GM21367 (cell line): ENCODE results near the gene BTBD10.

Source experiments
- ATAC-seq: cut with Tn5 transposase; IDR thresholded peaks from one replicate; pipeline ENCODE4 v1.9.1; 2021; ENCODE audit not compliant: unreplicated experiment

BTBD10 gene

DNA sequence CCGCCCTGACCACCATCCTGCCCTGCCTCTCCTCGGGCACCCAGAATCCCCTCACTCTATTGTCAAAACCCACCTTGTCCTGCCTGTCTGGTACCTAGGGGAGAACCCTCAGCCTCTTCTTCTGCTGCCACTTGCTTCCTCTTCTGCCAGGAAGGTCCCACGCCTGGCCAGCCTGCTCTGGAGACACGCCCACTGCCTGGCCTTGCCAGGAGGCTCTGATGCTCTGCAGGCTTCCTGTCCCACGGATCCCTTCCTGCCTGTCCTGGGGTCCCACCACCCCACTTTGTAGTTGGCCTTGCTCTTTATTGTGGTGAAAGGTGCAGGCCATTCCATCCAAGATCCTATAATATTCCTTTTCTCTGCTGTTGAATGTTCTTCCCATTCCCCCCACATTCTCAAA, 122.0 kb downstream of the BTBD10 start:
- ATAC-seq: no peak

DNA sequence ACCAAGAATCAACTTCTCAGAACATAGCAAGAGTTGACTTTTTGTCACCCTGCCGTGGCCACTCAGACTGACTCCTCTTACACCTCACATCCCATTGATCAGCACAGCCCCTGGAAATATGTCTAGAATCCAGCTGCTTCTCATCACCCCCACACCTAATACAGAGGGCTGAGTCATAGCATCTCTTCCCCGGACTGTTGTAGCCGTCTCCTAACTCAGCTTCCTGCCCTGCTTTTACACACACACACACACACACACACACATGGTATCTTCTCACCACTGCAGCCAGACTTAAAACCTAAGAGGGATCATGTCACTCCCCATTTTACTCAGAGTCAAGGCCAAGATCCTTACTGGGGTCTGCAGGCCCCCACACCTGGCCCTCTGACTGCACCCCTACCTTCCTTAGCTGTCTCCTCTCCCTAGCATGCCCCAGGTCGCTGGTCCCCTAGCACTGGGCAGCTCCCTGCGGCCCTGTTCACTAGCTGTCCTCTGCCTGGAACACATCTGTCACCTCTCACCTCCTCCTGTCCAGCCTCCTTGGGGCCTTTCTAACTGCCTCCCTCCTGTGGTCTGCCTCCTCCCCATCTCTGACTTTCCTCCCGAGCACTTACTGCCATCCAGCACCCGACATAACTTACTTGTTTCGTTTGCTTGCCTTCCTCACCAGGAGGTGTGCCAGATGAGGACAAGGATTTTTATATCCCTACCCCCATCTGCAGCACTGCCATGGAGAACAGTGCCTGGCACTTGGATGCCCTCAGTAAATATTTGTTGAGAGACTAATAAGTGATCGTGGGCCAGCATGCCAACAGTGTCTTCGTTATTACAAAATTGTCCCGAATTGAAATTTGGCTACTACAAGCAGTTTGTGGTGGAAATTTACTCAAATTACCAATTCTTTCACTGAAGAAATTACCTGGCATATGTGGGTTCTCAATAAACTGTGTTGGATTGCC, 123.5 kb downstream of the BTBD10 start:
- no peak for ATAC-seq

DNA sequence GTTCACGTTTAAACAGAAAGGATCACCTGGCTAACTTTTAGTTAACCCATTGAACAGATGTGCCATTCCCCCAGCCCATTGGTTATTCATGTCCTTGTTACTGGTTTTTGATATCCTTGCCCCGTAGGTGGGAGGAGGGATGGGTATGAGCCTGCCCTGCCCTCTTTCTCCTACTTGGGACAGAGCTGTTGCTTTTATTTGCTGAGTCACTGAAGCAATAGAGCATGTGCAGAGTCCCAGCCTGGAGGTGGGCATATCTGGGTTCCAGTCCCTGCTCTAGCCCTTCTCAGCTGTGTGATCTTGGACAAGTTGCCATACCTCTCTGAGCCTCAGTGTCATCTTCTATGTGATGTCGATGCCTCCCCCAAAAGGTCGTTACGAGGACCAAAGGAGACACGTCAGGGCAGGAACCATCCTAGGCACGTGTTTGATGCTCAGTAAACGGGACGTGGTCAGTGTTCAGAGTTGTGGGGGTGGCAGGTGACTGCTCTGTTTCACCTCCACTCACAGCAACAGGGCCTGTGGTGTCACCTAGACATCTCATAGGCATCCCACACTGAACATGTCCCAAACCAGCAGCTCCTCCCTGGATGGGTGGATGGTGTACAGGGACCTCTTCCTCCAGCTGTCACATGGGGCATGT, 124.5 kb downstream of the BTBD10 start:
- no peak for ATAC-seq

DNA sequence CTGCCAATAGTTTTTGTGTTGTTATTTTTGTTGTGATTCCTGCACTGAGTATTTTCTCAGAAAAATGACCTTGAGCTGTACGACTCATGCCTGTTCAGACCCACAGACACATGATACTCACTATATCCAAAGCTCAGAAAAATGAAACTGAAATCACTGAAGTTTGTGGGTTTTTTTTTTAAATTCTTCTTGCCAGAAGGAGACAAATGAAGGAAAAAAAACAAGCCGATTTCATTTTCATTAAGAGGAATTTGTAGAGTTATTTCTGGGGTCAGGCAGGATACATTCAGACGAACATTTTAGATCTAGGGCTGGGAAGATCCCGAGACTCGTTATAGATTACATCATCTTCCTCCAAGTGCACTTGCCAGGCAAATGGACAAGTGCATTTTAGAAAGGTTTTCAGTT, 125.0 kb downstream of the BTBD10 start:
- ATAC-seq: no peak
